Left kidney (tissue), 2 donors: ENCODE results near the gene ZNF275. TPM values are rescaled to one million over a fixed set of nuclear protein-coding genes. Genes with fewer than 3 reads are reported as not detected.
"Not testable (repeated sequence)": the region's sequence is repeated elsewhere in the genome, so short reads cannot be mapped to it uniquely, and the experiment has no call there.

Source experiments
- DNase-seq: peaks from one replicate; pipeline ENCODE4 v3.0.0-alpha.2; 2013
- polyA plus RNA-seq: library from polyadenylated mRNA; unstranded; fragments of 120-200 nt; gene quantifications from one replicate; pipeline ENCODE4 v1.2.1, GENCODE V29; 2013; ENCODE audit not compliant: insufficient read length

Gene ZNF275
- polyA plus RNA-seq, 1 donor: 22.0 TPM

DNA sequence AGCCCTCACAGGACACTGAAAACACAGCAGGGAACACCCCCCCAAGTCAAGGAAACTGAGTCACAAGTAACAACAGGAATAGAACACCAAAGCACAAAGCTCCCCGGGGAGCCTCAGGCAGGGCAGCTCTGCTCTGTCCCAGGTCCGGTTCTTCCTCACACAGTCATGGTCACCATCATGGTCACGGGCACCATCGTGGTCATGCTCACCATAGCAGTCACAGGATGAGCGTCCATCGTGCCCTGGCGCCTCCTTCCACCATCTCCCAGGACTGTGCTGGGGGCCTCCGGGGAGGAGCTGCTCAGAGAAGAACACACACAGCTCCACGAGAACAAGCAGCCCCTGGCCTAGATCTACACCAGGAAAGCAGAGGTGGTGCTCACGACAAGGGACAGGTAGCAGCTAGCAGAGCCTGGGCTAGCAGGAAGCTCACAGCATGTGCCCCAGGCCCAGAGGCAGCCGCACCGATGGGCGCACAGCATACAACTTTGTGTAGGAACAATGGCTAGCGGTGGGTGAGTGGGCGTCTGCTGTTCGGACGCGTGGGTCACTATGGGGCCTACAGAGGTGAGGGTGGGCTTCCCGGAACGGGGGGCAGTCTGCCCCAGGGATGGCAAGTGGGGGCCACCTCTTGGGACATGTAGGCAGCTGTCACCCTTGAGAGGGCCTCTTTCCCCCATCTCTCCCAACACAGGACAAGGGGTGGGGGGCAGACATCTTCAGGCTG lies 15.8 kb upstream of the ZNF275 start:
- DNase-seq: no peak

DNA sequence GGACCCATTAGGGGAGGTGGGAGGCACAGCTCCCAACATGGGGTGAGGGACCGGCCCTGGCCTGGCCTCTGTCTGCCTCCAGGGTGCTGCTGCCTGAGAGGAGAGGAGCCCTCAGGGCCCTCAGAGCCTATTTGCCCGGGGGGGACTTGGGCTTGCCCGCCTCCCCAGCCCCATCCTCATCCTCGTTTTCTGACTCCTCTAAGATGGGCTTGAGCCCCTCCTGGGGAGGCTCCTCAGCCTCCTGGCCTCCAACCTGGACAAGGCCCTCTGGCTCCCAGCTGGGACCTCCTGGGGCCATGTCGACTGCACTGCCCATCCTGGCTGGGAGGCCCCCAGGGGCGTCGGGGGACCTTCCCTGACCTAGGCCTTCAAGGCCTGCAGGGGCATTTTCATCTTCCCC lies 15.1 kb upstream of the ZNF275 start:
- DNase-seq: no peak

DNA sequence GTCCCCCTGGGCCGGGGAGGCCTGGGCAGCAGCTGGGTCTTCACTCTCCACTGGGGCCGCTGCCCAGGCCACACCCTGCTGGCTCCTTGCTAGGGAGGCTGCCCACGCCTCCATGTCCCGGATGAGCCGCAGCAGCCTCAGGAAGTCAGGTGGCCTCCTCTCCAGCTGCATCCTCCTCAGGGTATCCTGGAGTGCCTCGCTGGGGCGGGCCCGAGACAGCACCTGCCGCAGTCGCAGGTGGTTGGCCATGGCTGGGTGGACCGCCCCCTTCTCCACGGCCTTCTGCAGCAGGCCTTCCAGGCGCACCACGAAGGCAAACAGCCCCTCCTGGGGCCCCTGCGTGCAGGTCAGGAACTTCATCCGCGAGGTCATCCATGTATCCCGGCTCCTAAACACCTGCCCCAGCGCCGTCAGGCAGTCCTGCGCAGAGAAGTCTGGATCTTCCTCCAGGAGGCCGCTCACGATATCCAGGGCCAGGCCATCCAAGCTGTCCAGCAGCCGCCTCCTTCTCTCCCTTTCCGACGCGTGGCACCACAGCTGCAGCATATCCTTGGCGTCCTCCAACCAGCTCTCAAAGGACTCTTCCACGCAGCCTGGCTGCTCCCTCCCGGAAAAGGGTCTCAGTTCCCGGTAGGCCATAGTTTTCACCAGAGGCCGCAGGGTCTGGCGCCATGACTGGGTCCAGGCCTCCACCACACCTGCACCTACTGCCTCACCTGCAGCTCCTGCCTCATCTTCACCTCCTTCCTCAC lies 14.5 kb upstream of the ZNF275 start:
- DNase-seq: no peak

DNA sequence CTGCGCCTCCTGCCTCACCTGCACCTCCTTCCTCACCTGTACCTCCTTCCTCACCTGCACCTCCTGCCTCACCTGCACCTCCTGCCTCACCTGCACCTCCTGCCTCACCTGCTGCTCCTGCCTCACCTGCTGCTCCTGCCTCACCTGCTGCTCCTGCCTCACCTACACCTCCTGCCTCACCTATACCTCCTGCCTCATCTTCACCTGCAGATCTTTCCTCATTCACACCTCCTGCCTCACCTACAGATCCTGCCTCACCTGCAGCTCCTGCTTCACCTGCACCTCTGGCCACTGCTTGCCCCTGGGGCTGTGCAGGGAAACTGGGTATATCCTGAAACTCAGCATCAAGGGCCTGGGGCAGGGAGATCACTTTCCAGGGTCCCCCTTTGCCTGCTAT lies 13.9 kb upstream of the ZNF275 start:
- DNase-seq: not testable (repeated sequence)

DNA sequence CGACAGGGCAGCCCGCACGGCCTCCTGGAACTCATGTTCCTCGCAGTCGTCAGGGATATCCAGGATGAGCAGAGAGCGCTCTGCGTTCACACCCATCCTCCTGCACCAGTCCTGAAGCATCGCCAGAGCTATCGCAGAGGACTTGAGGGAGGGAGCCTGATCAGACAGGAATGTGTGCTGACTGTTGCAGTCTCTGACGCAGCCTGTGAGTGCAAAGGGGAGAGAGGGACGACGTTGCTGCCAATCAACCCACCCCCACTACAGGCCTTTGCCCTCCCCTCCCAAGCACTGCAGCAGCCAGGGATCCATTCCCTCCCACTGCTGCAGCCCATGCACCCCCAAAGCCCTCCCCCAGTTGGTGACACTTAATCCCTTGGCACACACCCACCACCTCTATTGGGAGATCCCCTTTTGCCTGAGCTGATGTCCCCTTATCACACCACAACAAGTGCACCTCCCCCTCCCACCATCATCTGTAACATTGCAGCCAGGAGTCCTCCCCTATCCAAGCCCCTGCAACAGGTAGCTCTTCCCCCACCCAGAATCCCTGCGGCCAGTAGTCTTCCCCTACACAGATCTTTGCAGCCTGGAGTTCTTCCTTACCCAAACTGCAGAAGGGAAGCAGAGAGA lies 13.3 kb upstream of the ZNF275 start:
- DNase-seq: no peak

DNA sequence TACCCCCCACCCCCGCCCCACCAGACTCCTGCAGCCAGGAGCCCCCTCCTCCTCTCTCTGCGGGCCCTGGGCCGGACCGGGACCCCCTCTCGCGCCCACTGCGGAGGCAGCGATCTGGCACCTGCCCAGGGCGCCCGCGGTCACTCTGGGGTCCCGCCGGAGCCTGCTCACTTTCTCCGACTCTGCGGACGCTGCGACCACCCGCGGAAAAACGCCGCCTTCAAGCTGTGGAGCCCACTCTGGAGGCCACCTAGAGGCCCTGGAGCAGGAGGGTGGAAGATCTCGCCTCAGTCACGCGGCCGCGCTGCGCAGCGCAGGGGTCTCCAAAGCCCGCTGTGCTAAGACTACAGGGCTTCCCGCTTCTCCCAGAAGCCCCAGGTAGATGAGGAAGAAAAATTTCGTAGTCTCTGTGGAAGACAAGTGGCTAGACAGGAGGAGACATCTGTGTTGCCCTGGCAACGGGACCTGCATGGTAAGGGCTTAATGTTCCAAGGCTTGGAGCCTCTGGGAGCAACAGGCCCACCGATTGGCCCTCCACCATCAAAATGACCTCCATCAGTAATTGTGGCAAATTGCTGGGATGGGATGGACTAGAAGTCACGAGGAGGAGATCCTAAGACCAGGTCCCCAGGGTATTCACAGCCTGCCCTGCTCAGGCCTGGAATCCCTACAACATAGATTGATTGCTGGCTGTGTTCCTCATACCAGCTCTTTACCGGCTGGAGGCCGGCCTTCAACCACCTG lies 12.4 kb upstream of the ZNF275 start, which contains the start of gene PNMA6F:
Gene PNMA6F, minus strand, starts transcription at position 387 of the 744 bp plus-strand sequence. CDS start 1,093 bp downstream, outside the sequence.
- DNase-seq: no peak

DNA sequence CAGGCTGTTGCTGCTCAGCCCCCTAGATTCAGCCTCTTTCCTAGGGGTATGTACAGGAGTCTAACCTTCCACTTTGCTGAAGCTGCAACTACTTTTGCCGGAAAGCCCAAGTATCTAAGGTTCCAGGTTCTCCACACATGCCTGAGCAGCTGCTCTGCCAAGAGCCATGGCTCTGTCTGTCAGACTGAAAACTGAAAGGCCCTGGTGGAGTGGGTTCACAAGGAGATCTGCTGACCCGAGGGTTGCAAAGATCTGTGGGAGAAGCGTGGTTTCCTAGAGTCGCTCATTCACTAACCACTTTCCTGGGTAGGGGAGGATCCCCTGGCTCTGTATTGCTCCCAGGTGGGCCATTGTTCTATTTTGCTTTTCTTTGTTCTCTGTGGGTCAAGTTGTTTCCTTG lies 6.4 kb upstream of the ZNF275 start:
- no peak for DNase-seq

DNA sequence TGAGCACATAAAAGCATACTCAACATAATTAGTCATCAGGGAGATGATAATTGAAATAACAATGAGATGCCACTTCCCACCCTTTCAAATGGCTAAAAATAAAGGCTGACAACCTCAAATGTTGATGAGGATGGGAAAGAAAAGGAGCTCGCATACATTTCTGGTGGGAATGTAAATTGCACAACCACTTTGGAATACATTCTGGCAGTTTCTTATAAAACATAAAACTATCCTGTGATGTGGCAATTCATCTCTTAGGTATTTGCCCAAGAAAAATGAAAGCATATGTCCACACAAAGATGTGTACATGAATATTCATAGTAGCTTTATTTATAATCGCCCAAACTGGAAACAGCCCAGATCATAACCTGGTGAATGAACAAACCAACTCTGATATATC lies 687 bp upstream of the ZNF275 start:
- DNase-seq: no peak

DNA sequence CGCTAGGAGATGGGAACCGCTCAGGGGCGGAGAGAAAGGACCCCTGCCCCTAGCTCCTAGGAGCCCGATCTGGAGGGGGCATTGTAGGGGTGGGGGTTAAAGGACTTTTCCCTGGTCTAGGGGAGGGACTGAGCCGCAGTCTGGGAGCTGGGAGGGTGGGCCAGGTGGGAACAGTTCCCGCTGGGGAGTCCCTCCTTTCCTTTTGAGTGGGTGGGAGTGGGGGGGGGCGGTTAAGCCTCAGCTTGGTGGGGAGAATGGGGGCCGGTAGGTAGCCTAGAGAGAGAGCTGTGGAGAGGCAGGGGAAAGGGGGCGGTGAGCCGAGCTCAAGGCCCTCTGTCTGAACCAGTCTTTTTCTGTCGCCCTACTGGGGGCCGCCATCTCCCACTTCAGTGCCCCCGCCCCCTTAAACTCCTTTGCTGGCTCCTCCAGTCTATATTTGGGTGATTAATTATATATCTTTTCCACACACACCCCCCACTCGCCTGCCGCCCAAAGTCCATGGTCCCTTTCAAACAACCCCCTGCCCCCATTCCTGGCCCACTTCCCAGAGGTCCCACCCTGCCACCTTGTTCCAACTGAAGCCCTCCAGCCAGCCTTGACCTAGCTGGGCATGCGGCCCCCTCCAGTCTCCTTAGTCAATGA lies 822 bp downstream of the ZNF275 start:
- no peak for DNase-seq

DNA sequence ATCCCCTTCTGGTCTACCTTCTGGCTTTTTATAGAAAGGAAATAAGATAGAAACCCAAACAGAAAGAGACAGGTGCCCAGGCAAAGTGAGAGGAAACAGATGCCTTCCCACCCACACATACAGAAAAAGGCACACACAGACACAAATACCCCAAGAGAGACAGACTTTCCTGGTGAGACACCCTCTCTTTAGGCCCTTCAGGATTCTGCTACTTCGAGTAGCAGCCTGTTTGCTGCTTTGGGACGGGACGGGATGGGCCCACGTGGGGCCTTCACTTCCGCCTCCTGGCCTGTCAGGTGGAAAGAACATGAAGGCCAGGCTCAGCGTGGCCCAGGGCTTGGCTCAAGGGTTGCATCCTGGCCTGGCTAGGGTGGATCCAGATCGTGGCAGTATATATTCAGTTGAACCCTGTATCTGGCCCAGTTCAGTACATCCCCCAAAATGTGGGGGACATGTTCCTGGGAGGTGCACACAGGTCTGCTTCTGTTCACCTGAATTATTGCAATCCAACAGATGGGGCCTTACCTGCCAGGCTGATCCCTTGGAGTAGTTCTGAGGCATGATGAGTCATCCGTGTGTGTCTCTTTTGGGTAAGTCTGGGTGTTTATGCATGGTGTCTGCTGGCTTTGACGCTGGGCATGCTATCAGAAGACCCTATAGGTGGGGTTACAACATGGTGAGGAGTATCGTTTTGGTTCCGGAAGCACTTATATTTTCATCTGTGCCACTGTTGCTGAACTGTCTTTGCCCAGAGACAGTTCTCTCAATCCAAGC lies 2.4 kb downstream of the ZNF275 start:
- no peak for DNase-seq

DNA sequence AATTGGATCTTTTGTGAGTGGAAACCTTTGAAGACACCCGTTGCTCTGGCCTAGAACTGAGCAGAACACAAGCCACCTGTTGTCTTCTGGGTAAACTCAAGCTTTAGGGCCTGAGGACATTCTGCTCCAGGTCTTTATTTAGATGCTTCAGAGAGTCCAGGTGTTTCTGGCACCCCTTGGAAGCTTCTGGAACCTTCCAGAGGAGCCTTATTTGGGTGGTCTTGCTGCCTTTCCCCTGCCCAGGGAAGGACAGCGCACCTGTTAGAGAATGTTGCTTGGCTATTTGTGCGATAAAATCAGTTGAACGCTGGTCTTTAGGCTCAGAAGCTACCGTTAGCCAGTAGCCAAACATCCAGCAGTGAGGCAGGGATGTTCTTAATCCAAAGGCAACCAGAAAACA lies 3.0 kb downstream of the ZNF275 start:
- no peak for DNase-seq

DNA sequence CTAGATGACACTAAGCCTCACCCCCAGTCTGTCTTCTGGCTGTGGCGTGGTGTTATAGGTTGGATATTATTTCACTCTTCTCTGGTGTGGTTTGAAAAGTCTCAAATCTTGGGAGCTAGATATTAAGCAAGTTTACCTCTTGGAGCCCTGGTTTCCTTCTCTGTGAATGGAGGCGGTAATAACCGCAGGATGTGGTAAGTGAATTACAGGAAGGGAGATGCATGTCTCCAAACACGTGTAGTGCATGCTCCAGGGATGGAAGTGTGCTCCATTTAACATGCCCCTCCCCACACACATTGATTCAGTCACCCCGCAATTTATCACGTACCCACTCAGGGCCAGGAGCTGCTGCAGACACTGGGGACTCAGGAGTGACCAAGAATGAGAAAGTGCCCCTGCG lies 4.9 kb downstream of the ZNF275 start:
- no peak for DNase-seq

DNA sequence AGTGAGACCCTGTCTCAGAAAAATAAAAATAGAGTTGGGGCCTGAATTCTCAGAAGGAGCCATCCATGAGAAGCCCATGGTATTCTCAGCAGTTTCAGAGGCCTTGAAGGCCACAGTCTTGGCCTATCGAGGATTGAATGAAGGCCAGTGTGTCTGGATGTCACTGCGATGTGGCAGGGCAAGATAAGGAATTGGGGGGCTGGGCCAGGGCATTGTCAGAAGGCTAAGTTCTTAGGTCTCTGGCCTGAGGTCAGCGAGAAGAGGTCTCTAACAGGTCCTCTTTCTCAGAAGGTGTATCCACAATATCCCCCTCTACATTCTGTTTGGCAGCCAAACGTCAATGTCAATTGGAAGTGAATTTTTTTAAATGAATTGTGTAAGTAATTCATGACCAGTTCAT lies 5.7 kb downstream of the ZNF275 start:
- no peak for DNase-seq

DNA sequence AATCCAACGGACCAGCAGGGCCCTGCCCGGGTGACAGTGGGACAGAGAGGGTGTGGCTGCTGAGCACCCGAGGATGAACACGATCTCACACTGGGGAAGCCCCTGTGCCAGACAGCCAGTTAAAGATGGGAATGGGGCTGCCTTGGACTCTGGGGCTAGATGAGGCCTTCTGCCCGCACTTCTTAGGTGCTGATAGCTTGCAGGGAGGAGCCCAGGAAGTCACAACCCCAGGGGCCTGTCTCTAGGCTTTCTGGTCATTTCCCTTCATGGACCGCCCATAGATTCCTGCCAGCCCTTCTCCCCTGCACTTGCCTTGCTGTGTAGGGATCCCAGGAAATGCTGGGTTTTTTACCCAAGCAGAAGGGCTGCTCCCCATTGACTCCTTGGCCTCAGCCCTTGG lies 6.2 kb downstream of the ZNF275 start:
- DNase-seq: no peak

DNA sequence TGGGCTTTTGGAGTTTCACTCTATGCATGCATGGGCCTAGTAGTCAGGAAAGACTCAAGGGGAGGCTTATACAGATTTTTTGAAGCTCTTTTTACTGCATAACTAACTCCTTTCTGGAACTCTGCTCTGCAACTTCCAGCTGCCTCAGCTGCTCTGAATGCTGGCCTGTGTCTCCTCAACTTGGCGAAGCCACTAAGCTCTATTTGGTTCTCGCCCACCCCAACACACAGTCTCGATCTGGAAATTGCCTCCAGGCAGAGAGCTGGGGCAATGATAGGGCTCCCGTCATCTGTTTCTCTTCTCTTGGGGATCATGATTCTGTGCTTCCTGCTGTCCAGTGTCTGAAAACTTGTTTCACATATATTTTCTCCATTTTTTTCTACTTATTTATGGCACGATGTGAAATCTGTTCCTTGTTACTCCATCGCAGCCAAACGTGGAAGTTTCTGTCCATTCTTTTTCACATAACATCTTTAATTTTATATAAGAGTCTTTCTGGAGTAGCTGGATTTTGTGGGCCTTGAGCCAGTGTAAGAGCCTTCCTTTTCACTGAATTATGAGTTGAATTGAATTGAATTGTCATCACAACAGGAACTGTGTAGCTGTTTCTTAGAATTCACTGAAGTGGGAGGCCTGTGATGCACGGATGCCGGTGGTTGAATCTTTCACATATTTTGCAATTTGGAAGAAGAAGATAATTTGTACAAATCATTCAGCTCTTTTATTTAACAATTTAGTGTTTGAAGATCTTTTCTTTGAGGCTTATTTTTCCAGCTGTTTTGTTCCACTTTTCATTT lies 9.0 kb downstream of the ZNF275 start:
- DNase-seq: no peak

DNA sequence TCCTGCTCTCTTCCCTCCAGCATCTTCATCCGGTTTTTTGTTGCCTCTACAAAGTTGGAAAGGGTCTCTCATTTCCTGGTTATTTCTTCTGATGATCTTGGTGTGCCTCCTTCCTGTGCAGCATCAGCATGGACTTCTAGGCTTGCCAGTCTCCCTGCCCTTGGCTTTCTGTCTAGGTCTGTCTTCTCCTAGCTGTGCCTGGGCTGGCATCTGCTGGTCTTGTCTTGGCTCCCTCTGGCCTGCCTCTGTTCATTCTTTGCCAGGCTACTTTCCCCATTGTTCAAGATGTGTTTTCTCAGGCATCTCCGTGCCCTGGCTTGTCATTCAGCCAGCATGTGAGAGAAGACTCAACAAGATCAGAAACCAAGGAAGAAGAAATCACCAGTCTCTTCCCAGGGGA lies 9.7 kb downstream of the ZNF275 start:
- no peak for DNase-seq

DNA sequence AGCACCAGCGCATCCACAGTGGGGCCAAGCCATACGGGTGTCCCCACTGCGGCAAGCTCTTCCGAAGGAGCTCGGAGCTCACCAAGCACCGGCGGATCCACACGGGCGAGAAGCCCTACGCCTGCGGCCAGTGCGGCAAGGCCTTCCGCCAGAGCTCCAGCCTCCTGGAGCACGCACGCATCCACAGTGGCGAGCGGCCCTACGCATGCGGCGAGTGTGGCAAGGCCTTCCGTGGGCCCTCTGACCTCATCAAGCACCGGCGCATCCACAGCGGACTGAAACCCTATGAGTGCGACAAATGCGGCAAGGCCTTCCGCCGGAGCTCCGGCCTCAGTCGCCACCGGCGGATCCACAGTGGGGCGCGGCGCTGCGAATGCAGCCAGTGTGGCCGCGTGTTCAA lies 13.6 kb downstream of the ZNF275 start:
- DNase-seq: no peak

DNA sequence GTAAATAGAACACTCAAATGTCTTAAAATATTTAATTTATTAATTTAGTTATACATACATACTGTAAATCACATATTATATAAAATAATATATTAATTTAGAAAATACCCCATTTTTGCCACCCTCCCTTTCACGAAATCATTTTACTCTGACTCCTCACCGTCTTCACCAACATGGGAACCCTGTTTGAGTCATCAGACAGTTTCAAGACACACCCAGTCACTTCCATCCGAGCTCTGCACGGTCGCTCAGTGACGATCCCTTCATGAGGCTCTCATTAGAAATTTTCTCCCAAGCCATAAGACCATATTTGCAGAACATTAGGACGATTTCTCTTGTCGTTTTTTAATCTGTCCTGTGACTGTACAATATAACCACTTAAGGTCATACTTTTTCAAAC lies 14.5 kb downstream of the ZNF275 start:
- no peak for DNase-seq

DNA sequence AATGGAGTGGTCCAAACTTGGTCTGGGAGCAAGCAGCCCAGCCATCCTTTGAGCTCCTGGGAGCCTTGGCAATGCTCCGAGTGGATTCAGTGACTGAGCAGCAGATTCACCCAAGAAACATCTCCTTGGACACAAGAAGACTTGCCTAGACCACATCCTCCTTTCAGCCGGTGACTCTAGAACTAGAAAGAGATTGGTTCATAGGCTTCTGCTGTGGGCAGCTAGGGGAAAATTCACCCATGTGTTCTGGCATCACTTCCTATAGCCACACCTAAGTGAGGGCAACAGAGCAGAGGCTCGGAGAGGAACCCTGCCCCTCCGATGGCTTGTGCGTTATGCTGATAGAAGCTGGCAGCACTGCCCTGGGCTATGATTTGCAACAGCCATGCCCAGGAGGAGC lies 16.0 kb downstream of the ZNF275 start:
- DNase-seq: no peak

DNA sequence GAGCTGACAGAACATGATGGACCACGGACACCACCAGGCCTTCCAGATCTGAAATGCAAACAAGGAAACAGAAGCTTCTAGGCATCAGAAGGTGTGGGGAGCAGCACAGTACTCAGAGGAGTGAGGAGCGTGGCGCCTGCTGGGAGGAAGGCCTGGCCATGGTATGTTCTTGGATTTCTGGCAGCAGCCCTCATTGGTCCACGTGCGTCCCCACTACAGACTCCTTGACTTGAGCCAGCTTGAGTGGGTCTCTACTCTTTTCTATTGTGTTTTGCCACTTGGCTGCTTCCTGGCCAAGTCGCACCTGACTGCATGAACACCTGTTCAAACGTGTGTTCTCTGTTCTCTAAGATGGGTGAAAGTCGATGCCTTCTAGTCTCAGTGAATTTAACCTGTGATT lies 18.0 kb downstream of the ZNF275 start:
- no peak for DNase-seq
